ENCODE measurements around the gene TM6SF1.

Gene TM6SF1

DNA sequence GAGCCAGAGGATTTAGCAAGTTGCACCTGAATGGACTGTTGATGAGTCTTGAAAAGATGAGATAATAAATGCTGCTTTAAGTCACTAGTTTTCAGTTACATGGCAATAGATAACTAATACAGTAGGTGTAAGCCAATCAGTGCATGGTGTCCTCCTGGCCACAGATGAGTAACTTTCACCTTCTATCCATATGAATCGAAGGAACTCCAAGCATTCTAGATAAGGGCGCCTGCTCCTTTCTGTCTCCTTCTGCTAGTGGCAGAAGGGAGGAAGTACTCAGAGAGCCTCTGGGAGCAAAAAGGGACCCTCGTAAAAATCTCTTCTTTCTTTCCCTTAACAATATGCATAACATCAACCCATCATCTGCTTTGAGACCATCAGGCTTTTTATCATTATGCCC lies 37.3 kb downstream of the TM6SF1 start:
- no peak for DNase-seq (ENCODE audit: extremely low read depth, low read depth)
- TF ChIP-seq, protein P1, sequence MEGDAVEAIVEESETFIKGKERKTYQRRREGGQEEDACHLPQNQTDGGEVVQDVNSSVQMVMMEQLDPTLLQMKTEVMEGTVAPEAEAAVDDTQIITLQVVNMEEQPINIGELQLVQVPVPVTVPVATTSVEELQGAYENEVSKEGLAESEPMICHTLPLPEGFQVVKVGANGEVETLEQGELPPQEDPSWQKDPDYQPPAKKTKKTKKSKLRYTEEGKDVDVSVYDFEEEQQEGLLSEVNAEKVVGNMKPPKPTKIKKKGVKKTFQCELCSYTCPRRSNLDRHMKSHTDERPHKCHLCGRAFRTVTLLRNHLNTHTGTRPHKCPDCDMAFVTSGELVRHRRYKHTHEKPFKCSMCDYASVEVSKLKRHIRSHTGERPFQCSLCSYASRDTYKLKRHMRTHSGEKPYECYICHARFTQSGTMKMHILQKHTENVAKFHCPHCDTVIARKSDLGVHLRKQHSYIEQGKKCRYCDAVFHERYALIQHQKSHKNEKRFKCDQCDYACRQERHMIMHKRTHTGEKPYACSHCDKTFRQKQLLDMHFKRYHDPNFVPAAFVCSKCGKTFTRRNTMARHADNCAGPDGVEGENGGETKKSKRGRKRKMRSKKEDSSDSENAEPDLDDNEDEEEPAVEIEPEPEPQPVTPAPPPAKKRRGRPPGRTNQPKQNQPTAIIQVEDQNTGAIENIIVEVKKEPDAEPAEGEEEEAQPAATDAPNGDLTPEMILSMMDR (IDR thresholded peaks at IDR 0.05; ENCODE audit: low read depth, low read length) = no peak

DNA sequence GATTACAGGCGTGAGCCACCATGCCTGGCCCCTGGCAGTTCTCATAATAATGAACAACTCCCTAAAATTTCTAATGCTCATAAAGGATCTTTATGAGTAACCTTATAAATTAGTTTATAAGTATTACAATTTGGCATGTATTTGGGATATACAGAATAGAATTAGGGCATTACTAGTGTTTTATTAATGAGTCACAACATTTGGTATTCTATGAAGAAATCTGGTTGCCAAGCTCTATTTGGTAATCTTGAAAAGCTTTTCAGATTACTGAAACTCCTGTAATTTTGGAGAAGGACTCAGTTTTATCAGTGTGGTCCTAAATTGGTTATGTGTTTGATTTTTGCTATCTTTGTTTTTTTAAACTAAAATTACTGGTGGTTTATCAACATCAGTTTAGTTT lies 45.8 kb downstream of the TM6SF1 start:
- TF ChIP-seq, protein P1 (IDR thresholded peaks at IDR 0.05; ENCODE audit: low read depth, low read length) = no peak
- no peak for DNase-seq (ENCODE audit: extremely low read depth, low read depth)

DNA sequence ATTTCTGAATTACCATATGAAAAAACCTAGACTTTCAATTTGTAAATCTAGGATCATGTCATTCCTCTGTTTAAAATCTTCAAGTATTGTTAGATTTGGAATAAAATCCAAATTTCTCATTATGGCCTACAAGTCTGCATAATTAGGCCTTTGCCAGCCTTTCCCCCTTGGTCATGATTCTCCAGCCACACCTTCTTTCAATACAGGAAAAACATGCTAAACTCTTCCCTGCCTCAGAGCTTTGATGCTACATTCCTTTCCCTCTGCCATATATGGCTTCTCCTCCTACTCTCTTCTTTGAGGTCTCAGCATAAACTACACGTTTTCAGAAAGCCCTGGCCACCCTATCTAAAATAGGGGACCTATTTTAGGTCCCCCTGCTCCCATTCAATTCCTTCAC lies 48.5 kb downstream of the TM6SF1 start:
- no peak for DNase-seq (ENCODE audit: extremely low read depth, low read depth)
- TF ChIP-seq, protein P1 (IDR thresholded peaks at IDR 0.05; ENCODE audit: low read depth, low read length) = no peak

DNA sequence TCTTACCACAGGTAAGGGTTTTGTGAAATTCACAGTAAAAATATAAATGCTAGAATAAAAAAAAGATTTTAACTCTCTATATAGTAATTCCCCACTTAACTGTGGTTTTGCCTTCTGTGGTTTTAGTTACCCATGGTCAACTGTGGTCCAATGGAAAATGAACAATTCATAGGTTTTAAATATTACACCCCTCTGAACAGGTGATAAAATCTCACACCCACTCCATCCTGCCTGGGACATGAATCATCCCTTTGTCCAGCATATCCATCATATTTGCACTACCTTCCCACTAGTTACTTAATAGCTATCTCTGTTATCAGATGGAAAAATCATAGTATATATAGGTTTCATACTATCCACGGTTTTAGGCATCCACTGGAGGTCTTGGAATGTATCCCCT lies 50.9 kb downstream of the TM6SF1 start:
- TF ChIP-seq, protein P1 (IDR thresholded peaks at IDR 0.05; ENCODE audit: low read depth, low read length) = no peak
- no peak for DNase-seq (ENCODE audit: extremely low read depth, low read depth)

DNA sequence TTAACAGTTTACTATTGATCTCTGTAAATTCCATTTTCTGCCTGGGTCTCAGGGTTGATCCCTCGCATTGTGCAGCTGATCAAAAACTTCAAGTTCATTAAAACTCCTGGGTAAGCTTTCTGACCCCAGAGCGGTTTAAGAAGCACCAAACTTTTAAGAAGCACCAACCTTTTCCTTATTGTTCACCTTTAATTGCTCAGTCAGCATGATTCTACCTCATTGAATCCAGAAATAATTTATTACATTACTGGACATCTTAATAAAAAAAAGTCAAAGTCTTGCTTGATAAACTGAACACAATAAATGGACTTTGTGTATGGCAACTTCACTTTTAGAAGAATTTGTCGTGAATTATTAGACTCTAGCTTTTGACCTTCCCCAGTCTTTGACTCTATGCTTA lies 53.3 kb downstream of the TM6SF1 start:
- DNase-seq (ENCODE audit: extremely low read depth, low read depth) = no peak
- TF ChIP-seq, protein P1 (IDR thresholded peaks at IDR 0.05; ENCODE audit: low read depth, low read length) = no peak

DNA sequence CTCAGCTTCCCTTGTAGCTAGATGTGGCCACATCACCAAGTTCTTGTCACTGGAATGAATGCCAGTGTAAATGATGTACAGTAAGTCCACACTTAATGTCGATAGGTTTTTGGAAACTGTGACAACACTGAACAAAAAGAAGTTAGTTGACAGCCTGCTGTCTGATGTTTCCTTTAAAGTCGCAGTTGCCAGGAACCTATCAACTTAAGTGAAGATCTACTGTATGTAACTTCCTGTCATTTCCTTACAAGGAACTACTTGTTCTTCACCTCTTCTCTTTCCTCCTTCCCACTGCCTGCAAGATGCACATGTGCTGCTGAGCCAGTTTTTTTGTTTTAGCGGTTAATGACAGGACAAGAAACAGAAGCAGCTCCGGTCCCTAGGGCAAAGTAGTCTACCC lies 55.6 kb downstream of the TM6SF1 start:
- TF ChIP-seq, protein P1 (IDR thresholded peaks at IDR 0.05; ENCODE audit: low read depth, low read length) = no peak
- no peak for DNase-seq (ENCODE audit: extremely low read depth, low read depth)

DNA sequence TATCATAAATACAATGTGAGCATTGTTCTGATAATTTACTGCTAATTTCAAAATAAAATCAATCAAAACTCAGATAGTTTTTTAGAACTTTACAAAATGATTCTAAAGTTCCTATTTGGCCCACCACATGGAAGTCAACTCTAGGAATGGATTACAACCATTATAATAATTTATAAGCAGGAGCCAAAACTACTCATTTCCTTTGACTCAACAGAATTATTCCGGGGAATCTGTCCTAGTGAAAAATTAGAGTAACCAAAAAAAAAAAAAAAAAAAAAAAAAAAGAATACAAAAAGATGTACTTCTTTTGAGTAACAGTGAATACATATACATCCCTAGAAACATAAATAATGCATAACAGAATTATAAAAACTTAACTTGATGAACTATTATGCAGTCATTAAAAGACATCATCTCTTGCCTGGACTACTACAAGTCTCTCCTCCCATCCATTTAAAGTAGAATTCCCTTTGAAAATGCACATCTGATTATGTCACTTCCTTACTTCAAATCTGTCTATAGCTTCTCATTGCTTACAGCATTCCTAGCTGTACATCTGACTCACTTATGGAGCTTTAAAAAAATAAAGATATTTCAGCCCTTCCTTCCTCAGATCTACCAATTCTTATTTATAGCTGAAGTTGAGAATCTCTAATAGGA lies 56.8 kb downstream of the TM6SF1 start:
- TF ChIP-seq, protein P1 (IDR thresholded peaks at IDR 0.05; ENCODE audit: low read depth, low read length) = no peak
- no peak for DNase-seq (ENCODE audit: extremely low read depth, low read depth)

Data from AG09319 (cell line).